Pancreas (tissue), 10 donors: Measurements from ENCODE around the gene CD58. TPM values are rescaled to one million over a fixed set of nuclear protein-coding genes. Genes with fewer than 3 reads are reported as not detected.

ENCODE experiments used
- ATAC-seq, 4 donors: fragments of 200-7000 bp; cut with Tn5 transposase; one replicate each; pipeline versions ENCODE4 v1.8.0 to v1.9.1; 2020; ENCODE audit warnings: mild to moderate bottlenecking in 4 of 4, moderate library complexity in 4 of 4
- DNase-seq, 6 donors: peaks; one replicate each; pipeline ENCODE4 v3.0.0-alpha.2; 2020
- FAIRE-seq: peaks from 2 replicates; lab custom pipeline; 2012; peaks lifted over from hg19 to GRCh38; lab: Jason Lieb, UNC
- H3K27ac ChIP-seq, 4 donors: fragments of 200-600 bp; sonication (generic); 1 replicate in 3 of 4; 2 replicates in 1 of 4; pipeline versions ENCODE4 v1.5.0 to v1.8.0; 2020
- H3K27me3 ChIP-seq, 4 donors: fragments of 200-600 bp; one replicate each; pipeline ENCODE4 v1.8.0; 2021
- H3K36me3 ChIP-seq, 3 donors: fragments of 200-600 bp; sonication (generic) in 1 of 3; one replicate each; pipeline versions ENCODE4 v1.5.0 to v1.8.0; 2020 to 2021
- H3K4me1 ChIP-seq, 3 donors: fragments of 200-600 bp; one replicate each; pipeline ENCODE4 v1.8.0; 2021
- H3K4me3 ChIP-seq, 4 donors: fragments of 200-600 bp; sonication (generic) in 2 of 4; one replicate each; pipeline versions ENCODE4 v1.5.0 to v1.8.0; 2020 to 2021
- H3K9me3 ChIP-seq, 4 donors: fragments of 200-600 bp; one replicate each; pipeline ENCODE4 v1.8.0; 2021
- WGBS, 2 donors: extraction: QIAGEN DNeasy Blood & Tissue Kit; methylation state at CpG; one replicate each; pipeline ENCODE4 v1.1.7; 2013; 5-methylcytosine and 5-hydroxymethylcytosine counted together
- intact Hi-C, 3 donors: fragments of 100-400 bp; cut with DNase I; formaldehyde crosslinking; loops; one replicate each; pipeline versions ENCODE4 v1.11.1 to v1.14.2; 2022
- polyA plus RNA-seq, 2 donors: library from polyadenylated mRNA; stranded (reverse); fragments of 200-250 nt; gene quantifications; one replicate each; pipeline ENCODE4 v1.2.3, GENCODE V29; 2013
- total RNA-seq, 6 donors: library from RNA; stranded (reverse); fragmentation: NEBNext Ultra II Directional in 4 of 6; extraction: Animal tissue kit (Norgen Biotek cat#: 25700) in 4 of 6; gene quantifications; one replicate each; pipeline versions ENCODE4 v1.2.1 to v1.2.4, GENCODE V29; 2021 to 2023
- TF ChIP-seq, protein P1 (sequence below), 4 donors: fragments of 200-600 bp; sonication (generic) in 3 of 4; IDR thresholded peaks; one replicate each; pipeline versions ENCODE4 v1.5.0 to v1.8.0; 2021; ENCODE audit warnings: antibody characterized with exemption in 4 of 4
- donor health status: healthy with polysubstance abuse.
- donor health status: DM: no; HTN: no; CAD: no; lungs with moderate emphysema.
- donor health status: DM: no; HTN: no; CAD: no.
- donor health status: control.
- donor health status: control.
- donor health status: Bipolar disorder and iron deficiency.
- donor health status: DM: yes; HTN: yes; CAD: no.
- donor health status: DM: no; HTN: no; CAD: no.
- donor health status: DM: no; HTN: no; CAD: no.
- donor health status: DM: yes; HTN: yes; CAD: no.

The CD58 gene
- total and polyA plus RNA-seq, 8 donors, result 1.7 to 9.1 (median 4.0) TPM

DNA sequence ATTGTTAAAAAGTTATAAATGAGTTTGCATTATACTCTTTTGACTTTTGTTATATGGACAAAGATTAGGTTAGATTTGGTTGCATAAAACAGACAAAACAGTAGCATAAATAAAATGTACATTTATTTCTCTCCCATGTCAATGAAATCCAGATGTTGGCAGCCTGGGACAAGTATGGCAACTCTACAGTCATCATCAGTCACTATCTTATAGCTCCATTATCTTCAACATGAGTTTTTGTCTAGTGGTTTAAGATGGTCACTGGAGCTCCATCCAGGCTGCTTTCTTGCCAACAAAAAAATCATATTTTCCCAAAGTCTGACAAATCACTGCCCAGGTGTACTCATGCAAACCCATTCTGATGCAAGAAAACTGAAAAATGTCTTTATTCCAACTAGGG lies 83.8 kb downstream of the CD58 start:
- DNase-seq (no peak), FAIRE-seq (no peak), ATAC-seq (no peak)
- no peaks in the 10 kb centered on the region for H3K36me3 ChIP-seq
- H3K4me1 ChIP-seq, result peaks cover 0 to 16% (median 0%) of the 10 kb centered on the region in 3 donors
- no peaks in the 10 kb centered on the region for H3K9me3 ChIP-seq
- H3K4me3 ChIP-seq, result no peak overlapping the region
- peak overlapping the region in 1 of 4 donors; percentile 76 for H3K27ac ChIP-seq
- TF ChIP-seq, protein P1, sequence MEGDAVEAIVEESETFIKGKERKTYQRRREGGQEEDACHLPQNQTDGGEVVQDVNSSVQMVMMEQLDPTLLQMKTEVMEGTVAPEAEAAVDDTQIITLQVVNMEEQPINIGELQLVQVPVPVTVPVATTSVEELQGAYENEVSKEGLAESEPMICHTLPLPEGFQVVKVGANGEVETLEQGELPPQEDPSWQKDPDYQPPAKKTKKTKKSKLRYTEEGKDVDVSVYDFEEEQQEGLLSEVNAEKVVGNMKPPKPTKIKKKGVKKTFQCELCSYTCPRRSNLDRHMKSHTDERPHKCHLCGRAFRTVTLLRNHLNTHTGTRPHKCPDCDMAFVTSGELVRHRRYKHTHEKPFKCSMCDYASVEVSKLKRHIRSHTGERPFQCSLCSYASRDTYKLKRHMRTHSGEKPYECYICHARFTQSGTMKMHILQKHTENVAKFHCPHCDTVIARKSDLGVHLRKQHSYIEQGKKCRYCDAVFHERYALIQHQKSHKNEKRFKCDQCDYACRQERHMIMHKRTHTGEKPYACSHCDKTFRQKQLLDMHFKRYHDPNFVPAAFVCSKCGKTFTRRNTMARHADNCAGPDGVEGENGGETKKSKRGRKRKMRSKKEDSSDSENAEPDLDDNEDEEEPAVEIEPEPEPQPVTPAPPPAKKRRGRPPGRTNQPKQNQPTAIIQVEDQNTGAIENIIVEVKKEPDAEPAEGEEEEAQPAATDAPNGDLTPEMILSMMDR (IDR thresholded peaks at IDR 0.05), result no peak
- no peaks in the 10 kb centered on the region for H3K27me3 ChIP-seq
- intact Hi-C loops, result loop anchor here in 1 of 3 donors (10.0 kb wide), 2 partner anchors 122 to 252 kb away; no protein-coding TSS in a partner anchor

DNA sequence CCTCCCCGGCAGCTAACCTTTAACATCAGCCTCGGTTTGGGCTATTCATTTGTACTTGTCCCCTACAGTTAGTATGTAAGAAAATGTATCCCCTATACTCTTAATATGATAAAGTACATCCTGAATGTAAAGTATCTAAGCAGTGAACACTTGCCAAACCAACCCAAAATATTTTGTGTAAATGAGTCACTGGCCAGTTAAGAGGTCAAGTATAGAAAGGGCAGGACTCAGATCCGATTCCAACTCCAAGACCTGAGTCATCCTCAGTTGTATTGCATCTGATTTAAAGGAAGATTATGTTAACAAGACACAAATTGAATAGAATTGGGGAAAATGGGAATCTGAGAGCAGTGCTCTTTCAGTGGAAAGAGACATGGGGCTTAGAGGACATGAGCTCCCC lies 84.4 kb downstream of the CD58 start:
- WGBS, 2 donors, result 58 to 64% methylated on average over 3 of the region's 3 CpGs
- FAIRE-seq (no peak), DNase-seq (no peak), ATAC-seq (no peak)
- H3K4me1 ChIP-seq, result peaks cover 0 to 14% (median 0%) of the 10 kb centered on the region in 3 donors
- intact Hi-C loops, result loop anchor here in 1 of 3 donors (10.0 kb wide), 2 partner anchors 122 to 252 kb away; no protein-coding TSS in a partner anchor
- H3K27me3 ChIP-seq, result no peaks in the 10 kb centered on the region
- no peaks in the 10 kb centered on the region for H3K36me3 ChIP-seq
- H3K9me3 ChIP-seq, result no peaks in the 10 kb centered on the region
- TF ChIP-seq, protein P1 (IDR thresholded peaks at IDR 0.05), result no peak
- H3K4me3 ChIP-seq, result no peak overlapping the region
- no peak overlapping the region for H3K27ac ChIP-seq

DNA sequence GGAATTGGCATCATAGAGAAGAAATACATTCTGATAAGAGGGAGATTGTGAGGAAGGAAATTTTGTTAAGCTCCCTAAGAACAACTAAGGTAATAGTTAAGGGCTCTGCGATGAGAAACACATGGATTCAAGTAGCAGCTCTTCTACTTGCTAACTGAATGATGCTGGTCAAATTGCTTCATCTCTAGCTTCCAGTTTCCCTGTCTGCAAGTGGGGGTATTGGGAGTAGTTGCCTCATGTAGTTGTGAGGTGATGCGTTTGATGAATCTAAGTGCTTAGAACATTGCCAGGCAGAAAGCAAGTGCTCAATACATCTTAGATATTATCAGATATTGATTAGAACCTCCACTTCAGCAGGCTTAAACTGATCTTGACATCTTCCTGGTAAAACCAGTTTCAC lies 84.8 kb downstream of the CD58 start:
- no peak for FAIRE-seq
- no peak for ATAC-seq
- no peak overlapping the region for H3K4me3 ChIP-seq
- peak overlapping the region in 1 of 4 donors; percentile 48 for H3K27ac ChIP-seq
- DNase-seq, result no peak
- no peaks in the 10 kb centered on the region for H3K27me3 ChIP-seq
- intact Hi-C loops, result loop anchor here in 1 of 3 donors (10.0 kb wide), 2 partner anchors 121 to 251 kb away; no protein-coding TSS in a partner anchor
- no peaks in the 10 kb centered on the region for H3K36me3 ChIP-seq
- peaks cover 0 to 11% (median 0%) of the 10 kb centered on the region in 3 donors for H3K4me1 ChIP-seq
- H3K9me3 ChIP-seq, result no peaks in the 10 kb centered on the region
- 57 to 90% methylated on average over 2 of the region's 2 CpGs for WGBS, 2 donors
- TF ChIP-seq, protein P1 (IDR thresholded peaks at IDR 0.05), result no peak

DNA sequence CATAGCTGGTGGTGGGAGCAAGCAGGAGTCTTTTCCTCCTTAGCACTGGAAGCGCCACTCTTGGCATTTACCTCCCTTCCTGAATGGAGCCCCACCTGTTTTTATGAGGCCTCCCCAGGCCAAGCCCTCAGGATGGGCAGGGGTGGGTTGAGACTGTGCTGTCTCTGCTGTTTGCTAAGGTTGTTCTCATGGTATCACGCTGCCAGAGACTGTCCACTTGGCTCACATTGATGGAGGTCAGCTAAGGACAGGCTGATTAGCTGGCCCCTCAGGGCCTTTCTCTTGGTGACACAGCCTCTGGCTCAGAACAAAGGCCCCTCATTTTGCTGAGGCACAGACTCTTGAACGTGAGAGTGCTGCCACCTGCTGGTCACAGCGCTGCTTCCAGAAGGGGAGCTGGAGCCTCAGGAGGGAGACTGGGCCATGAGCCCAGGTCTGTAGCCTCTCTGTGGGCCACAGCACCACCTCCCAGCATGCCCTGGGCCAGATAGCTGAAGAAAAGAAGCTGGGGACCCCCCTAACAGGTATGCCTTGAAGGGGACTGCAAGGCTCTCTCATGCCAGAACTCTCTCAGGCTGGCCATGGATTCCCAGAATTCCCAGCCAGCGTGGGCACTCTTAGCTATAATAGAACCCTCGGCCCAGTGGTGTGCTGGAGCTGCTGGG lies 85.6 kb downstream of the CD58 start:
- Histone ChIP-seq H3K27ac (peak overlapping the region in 3 of 4 donors; percentile 30 to 53 (median 48)), H3K4me1 (peaks cover 0 to 10% (median 0%) of the 10 kb centered on the region in 3 donors), H3K4me3 (no peak overlapping the region), H3K27me3 (no peaks in the 10 kb centered on the region), H3K9me3 (no peaks in the 10 kb centered on the region), H3K36me3 (no peaks in the 10 kb centered on the region)
- intact Hi-C loops, result loop anchor here in 1 of 3 donors (10.0 kb wide), 2 partner anchors 120 to 250 kb away; no protein-coding TSS in a partner anchor
- FAIRE-seq (no peak), DNase-seq (peak; percentile 75 to 98 (median 89)), ATAC-seq (peak; percentile 75 to 90 (median 84))
- TF ChIP-seq, protein P1 (IDR thresholded peaks at IDR 0.05), result peak; percentile 86 to 91 (median 87)
- 28 to 31% methylated on average over 6 of the region's 6 CpGs for WGBS, 2 donors
